ENCODE data around the gene SURF2.

GRCh38 chr9:133323991-133324703 lies 32.2 kb upstream of the SURF2 start:
- TF ChIP-seq POLR2AphosphoS5 (IDR thresholded peaks at IDR 0.05; ENCODE audit: borderline replicate concordance, low read depth, low read length) = no peak
- no peak for TF ChIP-seq EZH2 (IDR thresholded peaks at IDR 0.05)
- TF ChIP-seq FOXP2 (optimal IDR thresholded peaks at IDR 0.05; ENCODE audit: control extremely low read depth, extremely low read length, insufficient read depth) = no peak
